Stomach smooth muscle (tissue), 2 donors: ENCODE measurements around the gene PCID2.

Experiments
- H3K27ac ChIP-seq: one replicate; pipeline ENCODE4 v1.7.0; 2013; ENCODE audit warnings: mild to moderate bottlenecking, low read length, inconsistent platforms
- H3K27me3 ChIP-seq, 2 donors: one replicate each; pipeline ENCODE4 v1.7.0; 2013; ENCODE audit warnings: low read length in 2 of 2; ENCODE audit not compliant: insufficient read depth in 2 of 2, control insufficient read depth in 1 of 2
- H3K36me3 ChIP-seq, 2 donors: one replicate each; pipeline ENCODE4 v1.7.0; 2013; ENCODE audit warnings: low read length in 2 of 2; ENCODE audit not compliant: control insufficient read depth in 2 of 2, insufficient read depth in 2 of 2
- H3K4me1 ChIP-seq: one replicate; pipeline ENCODE4 v1.7.0; 2013; ENCODE audit warnings: low read length; ENCODE audit not compliant: control insufficient read depth, insufficient read depth
- H3K4me3 ChIP-seq, 2 donors: one replicate each; pipeline ENCODE4 v1.7.0; 2013; ENCODE audit warnings: low read length in 2 of 2
- H3K9ac ChIP-seq, 2 donors: one replicate each; pipeline ENCODE4 v1.7.0; 2013; ENCODE audit warnings: low read length in 2 of 2, mild to moderate bottlenecking in 1 of 2
- H3K9me3 ChIP-seq, 2 donors: one replicate each; pipeline ENCODE4 v1.7.0; 2013; ENCODE audit warnings: low read length in 2 of 2; ENCODE audit not compliant: control insufficient read depth in 2 of 2
- donor health status: healthy.
- donor health status: Pancreatic carcinoma.

PCID2 gene

GRCh38 chr13:113155201-113155600, 53.3 kb downstream of the PCID2 start:
- Histone ChIP-seq H3K27me3 (peaks cover 4 to 8% of the 10 kb centered on the region in 2 donors), H3K9me3 (no peaks in the 10 kb centered on the region), H3K27ac (no peak overlapping the region), H3K36me3 (no peaks in the 10 kb centered on the region), H3K4me3 (no peak overlapping the region), H3K9ac (no peak overlapping the region), H3K4me1 (peaks cover 17% of the 10 kb centered on the region)

GRCh38 chr13:113153810-113154748, 54.4 kb downstream of the PCID2 start:
- Histone ChIP-seq H3K27ac (peak overlapping the region; percentile 74), H3K27me3 (peaks cover 0 to 4% of the 10 kb centered on the region in 2 donors), H3K9ac (peak overlapping the region; percentile 72 to 76), H3K4me3 (peak overlapping the region; percentile 74 to 77), H3K9me3 (no peaks in the 10 kb centered on the region), H3K4me1 (peaks cover 17% of the 10 kb centered on the region), H3K36me3 (no peaks in the 10 kb centered on the region)

- H3K27ac ChIP-seq: peak overlapping the region; percentile 74
- H3K36me3 ChIP-seq: no peaks in the 10 kb centered on the region
- no peaks in the 10 kb centered on the region for H3K9me3 ChIP-seq
- peaks cover 17% of the 10 kb centered on the region for H3K4me1 ChIP-seq
- peak overlapping the region; percentile 74 to 77 for H3K4me3 ChIP-seq
- H3K27me3 ChIP-seq: peaks cover 0 to 1% of the 10 kb centered on the region in 2 donors
- peak overlapping the region; percentile 72 to 76 for H3K9ac ChIP-seq
Measured at GRCh38 chr13:113152984-113153809, 55.3 kb downstream of the PCID2 start.

- Histone ChIP-seq H3K36me3 (no peaks in the 10 kb centered on the region), H3K4me1 (peaks cover 17% of the 10 kb centered on the region), H3K27ac (peak overlapping the region; percentile 74), H3K27me3 (no peaks in the 10 kb centered on the region), H3K9ac (peak overlapping the region in 1 of 2 donors; percentile 21), H3K4me3 (peak overlapping the region in 1 of 2 donors; percentile 74), H3K9me3 (no peaks in the 10 kb centered on the region)
Measured at GRCh38 chr13:113152691-113152983, 55.8 kb downstream of the PCID2 start.

- no peaks in the 10 kb centered on the region for H3K27me3 ChIP-seq
- no peak overlapping the region for H3K27ac ChIP-seq
- no peaks in the 10 kb centered on the region for H3K36me3 ChIP-seq
- H3K4me1 ChIP-seq: peaks cover 17% of the 10 kb centered on the region
- peak overlapping the region in 1 of 2 donors; percentile 2 for H3K9ac ChIP-seq
- H3K9me3 ChIP-seq: no peaks in the 10 kb centered on the region
- H3K4me3 ChIP-seq: peak overlapping the region in 1 of 2 donors; percentile 8
Measured at GRCh38 chr13:113151745-113152690, 56.5 kb downstream of the PCID2 start.

- Histone ChIP-seq H3K9ac (no peak overlapping the region), H3K36me3 (no peaks in the 10 kb centered on the region), H3K27me3 (no peaks in the 10 kb centered on the region), H3K9me3 (no peaks in the 10 kb centered on the region), H3K4me1 (peaks cover 17% of the 10 kb centered on the region), H3K27ac (no peak overlapping the region), H3K4me3 (no peak overlapping the region)
Measured at GRCh38 chr13:113150550-113151365, 57.7 kb downstream of the PCID2 start.

- Histone ChIP-seq H3K27me3 (no peaks in the 10 kb centered on the region), H3K27ac (no peak overlapping the region), H3K4me3 (no peak overlapping the region), H3K9me3 (no peaks in the 10 kb centered on the region), H3K36me3 (no peaks in the 10 kb centered on the region), H3K4me1 (peaks cover 17% of the 10 kb centered on the region), H3K9ac (no peak overlapping the region)
Measured at GRCh38 chr13:113149711-113150549, 58.5 kb downstream of the PCID2 start.

GRCh38 chr13:113148940-113149503, 59.4 kb downstream of the PCID2 start:
- no peaks in the 10 kb centered on the region for H3K36me3 ChIP-seq
- H3K4me1 ChIP-seq: peaks cover 13% of the 10 kb centered on the region
- H3K9ac ChIP-seq: no peak overlapping the region
- H3K27ac ChIP-seq: no peak overlapping the region
- no peaks in the 10 kb centered on the region for H3K27me3 ChIP-seq
- no peak overlapping the region for H3K4me3 ChIP-seq
- no peaks in the 10 kb centered on the region for H3K9me3 ChIP-seq

GRCh38 chr13:113148407-113148806, 60.1 kb downstream of the PCID2 start:
- no peak overlapping the region for H3K4me3 ChIP-seq
- peaks cover 11% of the 10 kb centered on the region for H3K4me1 ChIP-seq
- H3K27ac ChIP-seq: no peak overlapping the region
- no peaks in the 10 kb centered on the region for H3K36me3 ChIP-seq
- no peaks in the 10 kb centered on the region for H3K27me3 ChIP-seq
- H3K9me3 ChIP-seq: no peaks in the 10 kb centered on the region
- no peak overlapping the region for H3K9ac ChIP-seq
